ENCODE results near the gene SLC39A2.

The SLC39A2 gene

DNA sequence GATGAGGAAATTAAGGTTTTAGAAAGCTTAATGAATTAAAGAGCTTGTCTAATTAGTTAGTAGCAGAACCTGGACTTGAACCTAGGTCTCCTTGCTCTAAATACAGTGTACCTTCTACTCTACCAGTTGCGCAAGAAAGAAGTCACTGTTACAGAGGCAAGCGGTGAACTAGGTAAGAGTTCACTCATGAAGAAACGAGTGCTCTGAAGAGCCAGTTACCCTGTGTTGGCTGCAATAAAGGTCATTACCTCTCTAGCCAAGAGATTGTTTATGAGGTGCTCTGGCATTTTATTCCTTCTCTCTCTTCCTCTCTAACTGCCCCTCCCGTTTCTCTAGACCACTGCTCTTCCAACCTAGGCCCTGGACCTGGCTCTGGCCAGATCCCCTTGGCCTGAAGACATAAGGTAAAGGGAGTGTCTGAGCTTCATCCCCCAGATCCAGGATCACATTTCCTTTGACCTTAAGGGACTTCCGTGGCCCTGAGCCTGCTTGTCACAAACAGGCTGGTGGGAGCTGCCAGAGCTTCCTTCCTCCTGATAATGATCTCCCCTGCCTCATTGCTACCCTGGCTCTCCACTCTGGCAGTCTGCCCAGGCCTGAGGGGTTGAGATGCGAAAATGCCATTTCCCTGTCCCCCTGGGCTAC is 45.0 kb downstream of the SLC39A2 start:
- CTCF ChIA-PET: interaction anchor here (0.7 to 7.0 kb wide), 12 partner anchors 13 to 73 kb away, joined by 3 to 287 read pairs (median 4); partner anchors contain the start of genes ARHGEF40 and RNASE8
- DNase-seq (ENCODE audit: low read depth, low spot score): no peak
- POLR2A ChIA-PET: interaction anchor here (0.8 kb wide), 1 partner anchor 202 kb away, joined by 3 read pairs; no protein-coding TSS in a partner anchor
- TF ChIP-seq, protein P1, sequence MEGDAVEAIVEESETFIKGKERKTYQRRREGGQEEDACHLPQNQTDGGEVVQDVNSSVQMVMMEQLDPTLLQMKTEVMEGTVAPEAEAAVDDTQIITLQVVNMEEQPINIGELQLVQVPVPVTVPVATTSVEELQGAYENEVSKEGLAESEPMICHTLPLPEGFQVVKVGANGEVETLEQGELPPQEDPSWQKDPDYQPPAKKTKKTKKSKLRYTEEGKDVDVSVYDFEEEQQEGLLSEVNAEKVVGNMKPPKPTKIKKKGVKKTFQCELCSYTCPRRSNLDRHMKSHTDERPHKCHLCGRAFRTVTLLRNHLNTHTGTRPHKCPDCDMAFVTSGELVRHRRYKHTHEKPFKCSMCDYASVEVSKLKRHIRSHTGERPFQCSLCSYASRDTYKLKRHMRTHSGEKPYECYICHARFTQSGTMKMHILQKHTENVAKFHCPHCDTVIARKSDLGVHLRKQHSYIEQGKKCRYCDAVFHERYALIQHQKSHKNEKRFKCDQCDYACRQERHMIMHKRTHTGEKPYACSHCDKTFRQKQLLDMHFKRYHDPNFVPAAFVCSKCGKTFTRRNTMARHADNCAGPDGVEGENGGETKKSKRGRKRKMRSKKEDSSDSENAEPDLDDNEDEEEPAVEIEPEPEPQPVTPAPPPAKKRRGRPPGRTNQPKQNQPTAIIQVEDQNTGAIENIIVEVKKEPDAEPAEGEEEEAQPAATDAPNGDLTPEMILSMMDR (IDR thresholded peaks at IDR 0.05; ENCODE audit: insufficient read depth, low read length, missing control alignments): no peak
- H3K4me3 ChIP-seq (ENCODE audit: low read depth, low read length): no peak overlapping the region

DNA sequence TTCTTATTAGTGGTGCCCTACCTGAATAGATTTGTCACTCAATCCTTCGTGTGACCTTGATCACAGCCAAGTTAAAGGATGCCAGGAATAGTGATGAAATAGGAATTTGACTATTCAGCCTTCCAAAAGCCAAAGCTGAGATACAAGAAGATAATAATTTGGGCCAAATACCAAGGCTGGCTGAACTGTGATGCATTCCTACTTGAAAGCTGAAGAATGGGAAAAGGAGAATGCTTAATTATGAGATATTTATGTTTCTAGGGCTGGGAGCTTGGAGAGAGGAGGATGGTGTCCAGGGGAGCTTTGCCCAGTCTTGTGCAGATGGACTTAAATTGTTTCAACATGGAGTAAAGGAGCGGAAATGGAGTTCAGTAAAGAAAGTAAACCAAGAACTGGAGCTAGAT is 48.3 kb downstream of the SLC39A2 start:
- no peak for DNase-seq (ENCODE audit: low read depth, low spot score)
- POLR2A ChIA-PET: interaction anchor here (0.7 to 1.5 kb wide), 3 partner anchors 11 to 43 kb away, joined by 3 to 9 read pairs (median 3); partner anchors contain the start of gene ARHGEF40
- TF ChIP-seq, protein P1 (IDR thresholded peaks at IDR 0.05; ENCODE audit: insufficient read depth, low read length, missing control alignments): no peak
- H3K4me3 ChIP-seq (ENCODE audit: low read depth, low read length): no peak overlapping the region
- CTCF ChIA-PET: interaction anchor here (0.8 to 4.4 kb wide), 17 partner anchors 8 to 60 kb away, joined by 3 to 40 read pairs (median 7); partner anchors contain the start of genes ARHGEF40, RNASE13, RNASE8 and SLC39A2

DNA sequence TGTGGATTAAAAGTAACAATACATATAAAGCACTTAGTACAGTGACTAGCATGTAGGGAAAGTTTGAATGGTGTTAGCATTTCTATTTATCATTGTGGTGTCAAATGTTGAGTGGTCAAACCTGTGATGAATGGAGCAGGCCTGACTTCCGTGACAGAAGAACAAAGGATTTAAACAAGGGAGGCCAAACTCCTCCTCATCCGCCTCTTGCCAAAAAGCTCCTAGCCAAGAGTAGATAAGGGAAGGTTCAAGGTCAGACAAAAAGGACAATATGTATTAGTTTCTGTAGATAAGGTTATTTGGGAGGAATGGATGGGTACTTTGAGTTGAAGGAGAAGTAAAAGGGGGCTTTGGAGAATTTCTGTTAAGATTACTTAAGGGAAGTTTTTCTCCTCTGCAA is 49.5 kb downstream of the SLC39A2 start:
- ChIA-PET CTCF (interaction anchor here (0.6 to 4.4 kb wide), 15 partner anchors 9 to 58 kb away, joined by 3 to 40 read pairs (median 8); partner anchors contain the start of genes ARHGEF40, RNASE13 and RNASE8), POLR2A (interaction anchor here (1.0 kb wide), 1 partner anchor 15 kb away, joined by 4 read pairs; no protein-coding TSS in a partner anchor)

DNA sequence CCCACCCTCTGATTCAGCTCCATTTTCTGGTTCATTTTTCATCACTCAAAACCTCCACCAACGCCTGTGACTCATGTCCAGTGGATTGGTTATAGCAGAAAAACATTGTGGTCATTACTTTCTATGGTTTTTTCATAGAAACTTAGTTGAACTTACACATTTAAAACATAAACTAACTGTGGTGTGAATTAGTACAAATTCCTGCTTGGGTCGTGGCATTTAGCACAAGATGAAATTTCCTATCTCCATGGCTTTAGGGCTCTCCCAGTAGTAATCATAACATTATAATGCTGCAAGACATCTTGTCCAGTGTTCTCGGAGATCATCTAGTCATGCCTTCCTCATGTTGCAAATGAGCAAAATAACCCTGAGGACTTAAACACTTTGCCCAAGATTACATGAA is 50.2 kb downstream of the SLC39A2 start:
- ChIA-PET CTCF (interaction anchor here (0.6 to 4.4 kb wide), 12 partner anchors 14 to 58 kb away, joined by 3 to 40 read pairs (median 8); partner anchors contain the start of gene ARHGEF40), POLR2A (interaction anchor here (1.0 kb wide), 1 partner anchor 14 kb away, joined by 4 read pairs; no protein-coding TSS in a partner anchor)
- TF ChIP-seq, protein P1 (IDR thresholded peaks at IDR 0.05; ENCODE audit: insufficient read depth, low read length, missing control alignments): no peak
- H3K4me3 ChIP-seq (ENCODE audit: low read depth, low read length): no peak overlapping the region
- no peak for DNase-seq (ENCODE audit: low read depth, low spot score)

More for the DNA sequence above, 49.5 kb downstream of the SLC39A2 start:
- no peak overlapping the region for H3K4me3 ChIP-seq (ENCODE audit: low read depth, low read length)
- no peak for DNase-seq (ENCODE audit: low read depth, low spot score)
- TF ChIP-seq, protein P1 (IDR thresholded peaks at IDR 0.05; ENCODE audit: insufficient read depth, low read length, missing control alignments): no peak

DNA sequence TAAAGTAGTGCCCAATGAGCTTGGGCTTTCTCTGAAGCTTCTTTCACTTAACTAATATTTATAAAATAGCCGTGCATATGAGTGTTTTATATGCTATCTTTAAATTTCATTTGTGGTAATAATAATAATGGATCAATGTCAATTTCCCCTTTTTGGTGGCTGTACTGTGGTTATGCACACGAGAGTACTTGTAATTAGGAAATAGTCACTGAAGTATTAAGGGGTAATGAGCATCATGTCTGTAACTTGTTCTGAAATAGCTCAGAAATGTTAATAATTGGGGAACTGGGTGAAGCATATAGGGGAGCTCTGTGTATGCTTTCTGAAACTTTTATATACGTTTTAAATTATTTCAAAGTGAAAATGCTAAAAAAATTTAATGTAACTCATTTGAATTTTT is 51.5 kb downstream of the SLC39A2 start:
- H3K4me3 ChIP-seq (ENCODE audit: low read depth, low read length): no peak overlapping the region
- TF ChIP-seq, protein P1 (IDR thresholded peaks at IDR 0.05; ENCODE audit: insufficient read depth, low read length, missing control alignments): no peak
- CTCF ChIA-PET: interaction anchor here (0.8 to 3.2 kb wide), 7 partner anchors 11 to 79 kb away, joined by 3 to 12 read pairs (median 4); no protein-coding TSS in a partner anchor
- DNase-seq (ENCODE audit: low read depth, low spot score): no peak
- POLR2A ChIA-PET: no interaction called here
